K562 (cell line): ENCODE data around the gene NOA1. TPM values are rescaled to one million over a fixed set of nuclear protein-coding genes. Genes with fewer than 3 reads are reported as not detected.

Experiments used
- AFF4 ChIP-seq: sonication (generic); formaldehyde crosslinking; IDR thresholded peaks from 2 replicates; pipeline ENCODE4 v1.8.0; 2023; ENCODE audit warnings: mild to moderate bottlenecking, missing genetic modification reagents
- ATF7 ChIP-seq: fragments of 450-650 bp; IDR thresholded peaks from 2 replicates; pipeline ENCODE4 v1.7.1; 2014; ENCODE audit warnings: mild to moderate bottlenecking, moderate library complexity
- HBP1 ChIP-seq: fragments of 450-650 bp; formaldehyde crosslinking; IDR thresholded peaks from 2 replicates; pipeline ENCODE4 v1.4.0; 2022; ENCODE audit warnings: missing genetic modification characterization
- HSF4 ChIP-seq: fragments of 250-450 bp; sonication (Bioruptor Pico); IDR thresholded peaks from 2 replicates; pipeline ENCODE4 v2.1.2; 2022; ENCODE audit warnings: mild to moderate bottlenecking, moderate library complexity, borderline replicate concordance
- PTBP1 ChIP-seq: fragments of 200-400 bp; formaldehyde crosslinking; IDR thresholded peaks from 2 replicates; pipeline ENCODE4 v1.6.1; 2017; ENCODE audit warnings: low read depth, low read length
- TCF3 ChIP-seq: sonication (generic); formaldehyde crosslinking; IDR thresholded peaks from 2 replicates; pipeline ENCODE4 v1.4.0; 2020; ENCODE audit warnings: mild to moderate bottlenecking, missing genetic modification reagents
- THRB ChIP-seq: fragments of 450-650 bp; formaldehyde crosslinking; conservative IDR thresholded peaks from 2 replicates; pipeline ENCODE4 v1.4.0; 2022; ENCODE audit warnings: mild to moderate bottlenecking, missing genetic modification characterization
- TRIM28 ChIP-seq: fragments of 450-650 bp; IDR thresholded peaks from 2 replicates; pipeline ENCODE4 v1.6.1; 2017
- ZBTB40 ChIP-seq, 2 experiments: fragments of 450-650 bp in 1 of 2; sonication (generic) in 1 of 2; formaldehyde crosslinking in 1 of 2; IDR thresholded peaks; 2 replicates each; pipeline versions ENCODE4 v1.7.1 to v1.9.0; 2016 to 2022; ENCODE audit warnings: inconsistent platforms in 1 of 2, mild to moderate bottlenecking in 1 of 2, missing genetic modification reagents in 1 of 2
- ZNF175 ChIP-seq: fragments of 200-800 bp; sonication (Bioruptor generic); IDR thresholded peaks from 2 replicates; pipeline ENCODE4 v1.6.1; 2016; ENCODE audit warnings: low read depth, mild to moderate bottlenecking, missing genetic modification characterization, missing compliant biosample characterization
- polyA plus RNA-seq, 8 experiments: library from polyadenylated mRNA; depleted of rRNA in 4 of 8; stranded (reverse) in 5 of 8; unstranded in 3 of 8; fragments of >200 nt; fragmentation: Nextera tagmentation in 2 of 8; fragmentation: Illumina TruSeq in 1 of 8; extraction: Ambion mirVana in 2 of 8; extraction: Trizol in 1 of 8; gene quantifications; 2 replicates each; pipeline versions ENCODE4 v1.2.1 to v1.2.3, GENCODE V29; 2011 to 2014; ENCODE audit warnings: inconsistent platforms in 1 of 8, missing spikeins in 1 of 8
- total RNA-seq, 7 experiments: library from RNA; depleted of rRNA in 6 of 7; stranded (reverse); fragments of >200 nt in 6 of 7; fragmentation: Illumina TruSeq in 2 of 7; extraction: Trizol in 2 of 7; gene quantifications; 2 replicates each; pipeline versions ENCODE4 v1.2.1 to v1.2.3, GENCODE V29; 2011 to 2021; ENCODE audit warnings: low replicate concordance in 1 of 7

Gene NOA1
- total and polyA plus RNA-seq, 9 of the 15 experiments (the other 6 are each of a cell fraction or from before 2014, with no cell fraction given): 2.6 to 26.6 (median 16.7) TPM

GRCh38 chr4:56977321-56978012 is at the start of gene NOA1 (continued):
- no peak for TF ChIP-seq ZBTB40 (IDR thresholded peaks at IDR 0.05)
- TF ChIP-seq ZBTB40 (CRISPR knock-in tag; IDR thresholded peaks at IDR 0.05): no peak
- TF ChIP-seq ZNF175 (CRISPR knock-in tag): no peak; the same call in 1 of the 2 replicates
- peak; percentile 79; the same call in 1 of the 2 replicates for TF ChIP-seq AFF4
- TF ChIP-seq TRIM28: no peak
- TF ChIP-seq THRB (CRISPR knock-in tag): no peak
- no peak; the same call in 1 of the 2 replicates for TF ChIP-seq ATF7
- no peak for TF ChIP-seq TCF3
- TF ChIP-seq HBP1: no peak
- no peak for TF ChIP-seq PTBP1
- TF ChIP-seq HSF4 (CRISPR knock-in tag): no peak
